HepG2 (cell line): Measurements from ENCODE around the gene SRR. TPM values are rescaled to one million over a fixed set of nuclear protein-coding genes. Genes with fewer than 3 reads are reported as not detected.
A peak's percentile ranks its signal among the peaks of the same experiment; 100 is the strongest.

Experiments
- BCL3 ChIP-seq: sonication (generic); formaldehyde crosslinking; IDR thresholded peaks from 2 replicates; pipeline ENCODE4 v1.5.1; 2020; ENCODE audit warnings: mild to moderate bottlenecking, missing genetic modification reagents, moderate library complexity
- CBFB ChIP-seq: sonication (generic); formaldehyde crosslinking; IDR thresholded peaks from 2 replicates; pipeline ENCODE4 v1.4.0; 2020; ENCODE audit warnings: missing genetic modification reagents
- DMAP1 ChIP-seq: IDR thresholded peaks from 2 replicates; pipeline ENCODE4 v1.6.1; 2016
- DRAP1 ChIP-seq: IDR thresholded peaks from 2 replicates; pipeline ENCODE4 v1.6.1; 2016; ENCODE audit warnings: missing genetic modification reagents, missing compliant biosample characterization
- DZIP1 ChIP-seq: sonication (generic); formaldehyde crosslinking; IDR thresholded peaks from 2 replicates; pipeline ENCODE4 v1.5.0; 2020; ENCODE audit warnings: mild to moderate bottlenecking, missing genetic modification reagents
- EED ChIP-seq: sonication (generic); formaldehyde crosslinking; IDR thresholded peaks from 2 replicates; pipeline ENCODE4 v1.5.0; 2020; ENCODE audit warnings: mild to moderate bottlenecking, missing genetic modification reagents
- HBP1 ChIP-seq: IDR thresholded peaks from 2 replicates; pipeline ENCODE4 v1.6.1; 2016; ENCODE audit warnings: low read depth, control low read depth
- IRF2 ChIP-seq: IDR thresholded peaks from 2 replicates; pipeline ENCODE4 v1.6.1; 2018; ENCODE audit warnings: missing genetic modification reagents, missing compliant biosample characterization
- PHF20 ChIP-seq: sonication (generic); formaldehyde crosslinking; IDR thresholded peaks from 2 replicates; pipeline ENCODE4 v1.5.0; 2020; ENCODE audit warnings: mild to moderate bottlenecking, missing genetic modification reagents
- RBAK ChIP-seq: sonication (generic); formaldehyde crosslinking; IDR thresholded peaks from 2 replicates; pipeline ENCODE4 v1.5.1; 2020; ENCODE audit warnings: mild to moderate bottlenecking, missing genetic modification reagents
- SALL2 ChIP-seq: sonication (generic); formaldehyde crosslinking; IDR thresholded peaks from 2 replicates; pipeline ENCODE4 v1.8.1; 2023; ENCODE audit warnings: mild to moderate bottlenecking, missing genetic modification reagents, inconsistent platforms
- SMC3 ChIP-seq: IDR thresholded peaks from 2 replicates; pipeline ENCODE4 v1.6.1; 2011; ENCODE audit warnings: low read length, improper control_type of control experiment
- ZBTB7A ChIP-seq: sonication (generic); formaldehyde crosslinking; IDR thresholded peaks from 2 replicates; pipeline ENCODE4 v1.8.0; 2022; ENCODE audit warnings: mild to moderate bottlenecking, missing genetic modification reagents
- ZNF224 ChIP-seq: sonication (generic); formaldehyde crosslinking; IDR thresholded peaks from 2 replicates; pipeline ENCODE4 v1.5.0; 2020; ENCODE audit warnings: mild to moderate bottlenecking, missing genetic modification reagents
- ZNF253 ChIP-seq: sonication (generic); formaldehyde crosslinking; IDR thresholded peaks from 2 replicates; pipeline ENCODE4 v1.8.0; 2022; ENCODE audit warnings: mild to moderate bottlenecking, missing genetic modification reagents, borderline replicate concordance
- ZNF549 ChIP-seq: sonication (generic); formaldehyde crosslinking; IDR thresholded peaks from 2 replicates; pipeline ENCODE4 v1.5.0; 2020; ENCODE audit warnings: missing genetic modification reagents
- ZNF629 ChIP-seq: sonication (generic); formaldehyde crosslinking; conservative IDR thresholded peaks from 2 replicates; pipeline ENCODE4 v1.5.0; 2020; ENCODE audit warnings: missing genetic modification reagents
- ZNF770 ChIP-seq: sonication (generic); formaldehyde crosslinking; IDR thresholded peaks from 2 replicates; pipeline ENCODE4 v1.5.0; 2020; ENCODE audit warnings: mild to moderate bottlenecking, missing genetic modification reagents
- ZNF790 ChIP-seq: sonication (generic); formaldehyde crosslinking; IDR thresholded peaks from 2 replicates; pipeline ENCODE4 v1.8.0; 2022; ENCODE audit warnings: missing genetic modification reagents, mild to moderate bottlenecking, borderline replicate concordance
- polyA plus RNA-seq, 8 experiments: library from polyadenylated mRNA; depleted of rRNA in 3 of 8; stranded (reverse) in 7 of 8; unstranded in 1 of 8; fragments of >200 nt; fragmentation: Illumina TruSeq in 4 of 8; extraction: Trizol in 4 of 8; gene quantifications; 2 replicates each; pipeline versions ENCODE4 v1.2.1 to v1.2.3, GENCODE V29; 2011 to 2016; ENCODE audit warnings: low read depth in 4 of 8, missing spikeins in 1 of 8, mixed read lengths in 1 of 8; ENCODE audit not compliant: insufficient read depth in 1 of 8
- total RNA-seq, 5 experiments: library from RNA; depleted of rRNA; stranded (reverse); fragments of >200 nt; fragmentation: Illumina TruSeq; extraction: Trizol; gene quantifications; 2 replicates each; pipeline ENCODE4 v1.2.3, GENCODE V29; 2016; ENCODE audit warnings: low read depth in 1 of 5
- TF ChIP-seq, protein P1 (sequence below): sonication (generic); formaldehyde crosslinking; IDR thresholded peaks from 2 replicates; pipeline ENCODE4 v1.5.1; 2020; ENCODE audit warnings: missing genetic modification reagents, mild to moderate bottlenecking, borderline replicate concordance

SRR gene
- total and polyA plus RNA-seq, 2 of the 13 experiments (the other 11 are each of a cell fraction or from before 2014, with no cell fraction given) = 3.6 to 7.8 TPM

GRCh38 chr17:2336215-2336851 lies 32.6 kb downstream of the SRR start, which contains the start of gene TSR1 (continued):
- TF ChIP-seq ZNF253 (CRISPR knock-in tag) (no peak), RBAK (no peak), PHF20 (CRISPR knock-in tag) (peak; percentile 94), ZNF629 (CRISPR knock-in tag) (peak; percentile 37; the same call in 1 of the 2 replicates), DRAP1 (CRISPR knock-in tag) (peak; percentile 64; the same call in 1 of the 2 replicates), IRF2 (CRISPR knock-in tag) (peak; percentile 33; the same call in 1 of the 2 replicates), EED (CRISPR knock-in tag) (0 out of 2 replicates have a peak, but pooled peaks have one; percentile 34), DZIP1 (CRISPR knock-in tag) (peak; percentile 89; the same call in 1 of the 2 replicates), ZBTB7A (CRISPR knock-in tag) (peak; percentile 55; the same call in 1 of the 2 replicates), ZNF224 (CRISPR knock-in tag) (peak; percentile 87), ZNF549 (no peak), BCL3 (CRISPR knock-in tag) (peak; percentile 19; the same call in 1 of the 2 replicates), HBP1 (CRISPR knock-in tag) (peak; percentile 26; the same call in 1 of the 2 replicates), ZNF790 (peak; percentile 78; the same call in 1 of the 2 replicates), DMAP1 (CRISPR knock-in tag) (peak; percentile 98), SALL2 (peak; percentile 34; the same call in 1 of the 2 replicates), ZNF770 (0 out of 2 replicates have a peak, but pooled peaks have one; percentile 33), SMC3 (no peak), CBFB (CRISPR knock-in tag) (peak; percentile 68)
- TF ChIP-seq, protein P1, sequence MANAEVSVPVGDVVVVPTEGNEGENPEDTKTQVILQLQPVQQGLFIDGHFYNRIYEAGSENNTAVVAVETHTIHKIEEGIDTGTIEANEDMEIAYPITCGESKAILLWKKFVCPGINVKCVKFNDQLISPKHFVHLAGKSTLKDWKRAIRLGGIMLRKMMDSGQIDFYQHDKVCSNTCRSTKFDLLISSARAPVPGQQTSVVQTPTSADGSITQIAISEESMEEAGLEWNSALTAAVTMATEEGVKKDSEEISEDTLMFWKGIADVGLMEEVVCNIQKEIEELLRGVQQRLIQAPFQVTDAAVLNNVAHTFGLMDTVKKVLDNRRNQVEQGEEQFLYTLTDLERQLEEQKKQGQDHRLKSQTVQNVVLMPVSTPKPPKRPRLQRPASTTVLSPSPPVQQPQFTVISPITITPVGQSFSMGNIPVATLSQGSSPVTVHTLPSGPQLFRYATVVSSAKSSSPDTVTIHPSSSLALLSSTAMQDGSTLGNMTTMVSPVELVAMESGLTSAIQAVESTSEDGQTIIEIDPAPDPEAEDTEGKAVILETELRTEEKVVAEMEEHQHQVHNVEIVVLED = peak; percentile 92
